Measurements from ENCODE around the gene DGKD.

The DGKD gene

GRCh38 chr2:233459426-233459825 is 105.1 kb downstream of the DGKD start:
- CTCF ChIA-PET, result interaction anchor here (1.0 kb wide), 1 partner anchor 55 kb away, joined by 3 read pairs; no protein-coding TSS in a partner anchor
- Histone ChIP-seq H3K27ac (ENCODE audit: insufficient read depth in 1 of 2, low read depth in 1 of 2, low read length in 2 of 2, poor library complexity in 1 of 2, severe bottlenecking in 2 of 2) (no peak overlapping the region), H3K9me3 (ENCODE audit: control extremely low read depth in 1 of 5, control insufficient read depth in 4 of 5, insufficient read depth in 2 of 5, low read depth in 1 of 5, low read length in 4 of 5) (no peaks in the 10 kb centered on the region), H3K4me3 (ENCODE audit: control insufficient read depth in 1 of 7, extremely low read depth in 1 of 7, insufficient read depth in 4 of 7, low read depth in 2 of 7, low read length in 6 of 7) (no peak overlapping the region), H3K27me3 (replicated peaks in 2 of 5; ENCODE audit: control insufficient read depth in 4 of 5, insufficient read depth in 5 of 5, low read length in 4 of 5) (no peaks in the 10 kb centered on the region), H3K36me3 (ENCODE audit: control insufficient read depth in 4 of 4, insufficient read depth in 4 of 4, low read length in 3 of 4) (peaks cover 28 to 87% (median 66%) of the 10 kb centered on the region in 4 experiments), H3K4me1 (ENCODE audit: control extremely low read depth in 1 of 4, control insufficient read depth in 4 of 4, insufficient read depth in 4 of 4, low read length in 3 of 4) (no peaks in the 10 kb centered on the region)
- POLR2A ChIA-PET, result interaction anchor here (0.7 kb wide), 1 partner anchor 10 kb away, joined by 3 read pairs; no protein-coding TSS in a partner anchor
- no peak for DNase-seq
- WGBS (ENCODE audit: insufficient coverage), result 96% methylated on average over 10 of the region's 10 CpGs

- H3K9me3 ChIP-seq (ENCODE audit: control extremely low read depth in 1 of 5, control insufficient read depth in 4 of 5, insufficient read depth in 2 of 5, low read depth in 1 of 5, low read length in 4 of 5), result peaks cover 0 to under 1% (median 0%) of the 10 kb centered on the region in 5 experiments
- H3K4me3 ChIP-seq (ENCODE audit: control insufficient read depth in 1 of 7, extremely low read depth in 1 of 7, insufficient read depth in 4 of 7, low read depth in 2 of 7, low read length in 6 of 7), result no peak overlapping the region
- CTCF ChIA-PET, result no interaction called here
- WGBS (ENCODE audit: insufficient coverage), result 98% methylated on average over 29 of the region's 32 CpGs
- no peak overlapping the region for H3K27ac ChIP-seq (ENCODE audit: insufficient read depth in 1 of 2, low read depth in 1 of 2, low read length in 2 of 2, poor library complexity in 1 of 2, severe bottlenecking in 2 of 2)
- no peaks in the 10 kb centered on the region for H3K4me1 ChIP-seq (ENCODE audit: control extremely low read depth in 1 of 4, control insufficient read depth in 4 of 4, insufficient read depth in 4 of 4, low read length in 3 of 4)
- POLR2A ChIA-PET, result no interaction called here
- no peak for DNase-seq
- no peaks in the 10 kb centered on the region for H3K27me3 ChIP-seq (replicated peaks in 2 of 5; ENCODE audit: control insufficient read depth in 4 of 5, insufficient read depth in 5 of 5, low read length in 4 of 5)
- peaks cover 31 to 84% (median 59%) of the 10 kb centered on the region in 4 experiments for H3K36me3 ChIP-seq (ENCODE audit: control insufficient read depth in 4 of 4, insufficient read depth in 4 of 4, low read length in 3 of 4)
These were observed 106.6 kb downstream of the DGKD start for GRCh38 chr2:233460726-233461441.

GRCh38 chr2:233461481-233461891 is 107.2 kb downstream of the DGKD start:
- no peaks in the 10 kb centered on the region for H3K27me3 ChIP-seq (replicated peaks in 2 of 5; ENCODE audit: control insufficient read depth in 4 of 5, insufficient read depth in 5 of 5, low read length in 4 of 5)
- ChIA-PET POLR2A (no interaction called here), CTCF (no interaction called here)
- no peaks in the 10 kb centered on the region for H3K4me1 ChIP-seq (ENCODE audit: control extremely low read depth in 1 of 4, control insufficient read depth in 4 of 4, insufficient read depth in 4 of 4, low read length in 3 of 4)
- 97% methylated on average over 8 of the region's 8 CpGs for WGBS (ENCODE audit: insufficient coverage)
- no peak for DNase-seq
- no peak overlapping the region for H3K27ac ChIP-seq (ENCODE audit: insufficient read depth in 1 of 2, low read depth in 1 of 2, low read length in 2 of 2, poor library complexity in 1 of 2, severe bottlenecking in 2 of 2)
- peaks cover 0 to 1% (median 0%) of the 10 kb centered on the region in 5 experiments for H3K9me3 ChIP-seq (ENCODE audit: control extremely low read depth in 1 of 5, control insufficient read depth in 4 of 5, insufficient read depth in 2 of 5, low read depth in 1 of 5, low read length in 4 of 5)
- H3K36me3 ChIP-seq (ENCODE audit: control insufficient read depth in 4 of 4, insufficient read depth in 4 of 4, low read length in 3 of 4), result peaks cover 27 to 85% (median 56%) of the 10 kb centered on the region in 4 experiments
- H3K4me3 ChIP-seq (ENCODE audit: control insufficient read depth in 1 of 7, extremely low read depth in 1 of 7, insufficient read depth in 4 of 7, low read depth in 2 of 7, low read length in 6 of 7), result no peak overlapping the region

- CTCF ChIA-PET, result no interaction called here
These were observed 108.0 kb downstream of the DGKD start for GRCh38 chr2:233462202-233462785.

GRCh38 chr2:233462826-233463470 is 108.7 kb downstream of the DGKD start:
- Histone ChIP-seq H3K36me3 (ENCODE audit: control insufficient read depth in 4 of 4, insufficient read depth in 4 of 4, low read length in 3 of 4) (peaks cover 20 to 85% (median 53%) of the 10 kb centered on the region in 4 experiments), H3K4me3 (ENCODE audit: control insufficient read depth in 1 of 7, extremely low read depth in 1 of 7, insufficient read depth in 4 of 7, low read depth in 2 of 7, low read length in 6 of 7) (no peak overlapping the region), H3K4me1 (ENCODE audit: control extremely low read depth in 1 of 4, control insufficient read depth in 4 of 4, insufficient read depth in 4 of 4, low read length in 3 of 4) (no peaks in the 10 kb centered on the region), H3K27me3 (replicated peaks in 2 of 5; ENCODE audit: control insufficient read depth in 4 of 5, insufficient read depth in 5 of 5, low read length in 4 of 5) (no peaks in the 10 kb centered on the region), H3K9me3 (ENCODE audit: control extremely low read depth in 1 of 5, control insufficient read depth in 4 of 5, insufficient read depth in 2 of 5, low read depth in 1 of 5, low read length in 4 of 5) (peaks cover 0 to 1% (median 0%) of the 10 kb centered on the region in 5 experiments), H3K27ac (ENCODE audit: insufficient read depth in 1 of 2, low read depth in 1 of 2, low read length in 2 of 2, poor library complexity in 1 of 2, severe bottlenecking in 2 of 2) (no peak overlapping the region)
- POLR2A ChIA-PET, result no interaction called here
- DNase-seq, result no peak
- CTCF ChIA-PET, result no interaction called here
- WGBS (ENCODE audit: insufficient coverage), result 98% methylated on average over 19 of the region's 21 CpGs

More at GRCh38 chr2:233462202-233462785, 108.0 kb downstream of the DGKD start:
- Histone ChIP-seq H3K4me3 (ENCODE audit: control insufficient read depth in 1 of 7, extremely low read depth in 1 of 7, insufficient read depth in 4 of 7, low read depth in 2 of 7, low read length in 6 of 7) (no peak overlapping the region), H3K9me3 (ENCODE audit: control extremely low read depth in 1 of 5, control insufficient read depth in 4 of 5, insufficient read depth in 2 of 5, low read depth in 1 of 5, low read length in 4 of 5) (peaks cover 0 to 1% (median 0%) of the 10 kb centered on the region in 5 experiments), H3K36me3 (ENCODE audit: control insufficient read depth in 4 of 4, insufficient read depth in 4 of 4, low read length in 3 of 4) (peaks cover 25 to 85% (median 54%) of the 10 kb centered on the region in 4 experiments), H3K27ac (ENCODE audit: insufficient read depth in 1 of 2, low read depth in 1 of 2, low read length in 2 of 2, poor library complexity in 1 of 2, severe bottlenecking in 2 of 2) (no peak overlapping the region), H3K27me3 (replicated peaks in 2 of 5; ENCODE audit: control insufficient read depth in 4 of 5, insufficient read depth in 5 of 5, low read length in 4 of 5) (no peaks in the 10 kb centered on the region), H3K4me1 (ENCODE audit: control extremely low read depth in 1 of 4, control insufficient read depth in 4 of 4, insufficient read depth in 4 of 4, low read length in 3 of 4) (no peaks in the 10 kb centered on the region)
- no peak for DNase-seq
- POLR2A ChIA-PET, result interaction anchor here (0.7 kb wide), 1 partner anchor 842 kb away, joined by 3 read pairs; no protein-coding TSS in a partner anchor
- WGBS (ENCODE audit: insufficient coverage), result over 99% methylated on average over 24 of the region's 25 CpGs

GRCh38 chr2:233463586-233463985 is 109.3 kb downstream of the DGKD start:
- Histone ChIP-seq H3K36me3 (ENCODE audit: control insufficient read depth in 4 of 4, insufficient read depth in 4 of 4, low read length in 3 of 4) (peaks cover 19 to 87% (median 55%) of the 10 kb centered on the region in 4 experiments), H3K4me3 (ENCODE audit: control insufficient read depth in 1 of 7, extremely low read depth in 1 of 7, insufficient read depth in 4 of 7, low read depth in 2 of 7, low read length in 6 of 7) (no peak overlapping the region), H3K4me1 (ENCODE audit: control extremely low read depth in 1 of 4, control insufficient read depth in 4 of 4, insufficient read depth in 4 of 4, low read length in 3 of 4) (no peaks in the 10 kb centered on the region), H3K27ac (ENCODE audit: insufficient read depth in 1 of 2, low read depth in 1 of 2, low read length in 2 of 2, poor library complexity in 1 of 2, severe bottlenecking in 2 of 2) (no peak overlapping the region), H3K27me3 (replicated peaks in 2 of 5; ENCODE audit: control insufficient read depth in 4 of 5, insufficient read depth in 5 of 5, low read length in 4 of 5) (no peaks in the 10 kb centered on the region), H3K9me3 (ENCODE audit: control extremely low read depth in 1 of 5, control insufficient read depth in 4 of 5, insufficient read depth in 2 of 5, low read depth in 1 of 5, low read length in 4 of 5) (peaks cover 0 to 1% (median 0%) of the 10 kb centered on the region in 5 experiments)
- POLR2A ChIA-PET, result no interaction called here
- DNase-seq, result no peak
- CTCF ChIA-PET, result no interaction called here
- 89% methylated on average over 16 of the region's 16 CpGs for WGBS (ENCODE audit: insufficient coverage)

- no peak overlapping the region for H3K27ac ChIP-seq (ENCODE audit: insufficient read depth in 1 of 2, low read depth in 1 of 2, low read length in 2 of 2, poor library complexity in 1 of 2, severe bottlenecking in 2 of 2)
- H3K9me3 ChIP-seq (ENCODE audit: control extremely low read depth in 1 of 5, control insufficient read depth in 4 of 5, insufficient read depth in 2 of 5, low read depth in 1 of 5, low read length in 4 of 5), result peaks cover 0 to 1% (median 0%) of the 10 kb centered on the region in 5 experiments
- WGBS (ENCODE audit: insufficient coverage), result 98% methylated on average over 17 of the region's 19 CpGs
- POLR2A ChIA-PET, result no interaction called here
- no peaks in the 10 kb centered on the region for H3K4me1 ChIP-seq (ENCODE audit: control extremely low read depth in 1 of 4, control insufficient read depth in 4 of 4, insufficient read depth in 4 of 4, low read length in 3 of 4)
- no peak for DNase-seq
- no peaks in the 10 kb centered on the region for H3K27me3 ChIP-seq (replicated peaks in 2 of 5; ENCODE audit: control insufficient read depth in 4 of 5, insufficient read depth in 5 of 5, low read length in 4 of 5)
- peaks cover 21 to 89% (median 59%) of the 10 kb centered on the region in 4 experiments for H3K36me3 ChIP-seq (ENCODE audit: control insufficient read depth in 4 of 4, insufficient read depth in 4 of 4, low read length in 3 of 4)
- CTCF ChIA-PET, result no interaction called here
- no peak overlapping the region for H3K4me3 ChIP-seq (ENCODE audit: control insufficient read depth in 1 of 7, extremely low read depth in 1 of 7, insufficient read depth in 4 of 7, low read depth in 2 of 7, low read length in 6 of 7)
These were observed 109.8 kb downstream of the DGKD start for GRCh38 chr2:233464056-233464455.
